Glutamatergic neuron (in vitro differentiated cells): Measurements from ENCODE around the gene REG4. TPM values are rescaled to one million over a fixed set of nuclear protein-coding genes. Genes with fewer than 3 reads are reported as not detected.

ENCODE experiments used
- DNase-seq: peaks from one replicate; pipeline ENCODE4 v3.0.0; 2022
- H3K27ac Mint-ChIP-seq: one replicate; pipeline ENCODE4 v1.8.0; 2020; ENCODE audit warnings: mild to moderate bottlenecking, mixed read lengths, inconsistent platforms; ENCODE audit not compliant: unreplicated experiment
- H3K27me3 Mint-ChIP-seq: one replicate; pipeline ENCODE4 v1.8.0; 2020; ENCODE audit warnings: mild to moderate bottlenecking, moderate library complexity, mixed read lengths, inconsistent platforms; ENCODE audit not compliant: unreplicated experiment
- H3K36me3 Mint-ChIP-seq: one replicate; pipeline ENCODE4 v1.8.0; 2020; ENCODE audit warnings: mild to moderate bottlenecking, mixed read lengths, inconsistent platforms; ENCODE audit not compliant: unreplicated experiment
- H3K4me1 Mint-ChIP-seq: one replicate; pipeline ENCODE4 v1.8.0; 2020; ENCODE audit warnings: mild to moderate bottlenecking, low read depth, mixed read lengths, inconsistent platforms; ENCODE audit not compliant: unreplicated experiment
- H3K4me3 Mint-ChIP-seq: one replicate; pipeline ENCODE4 v1.8.0; 2020; ENCODE audit warnings: mild to moderate bottlenecking, mixed read lengths, inconsistent platforms; ENCODE audit not compliant: unreplicated experiment
- H3K9me3 Mint-ChIP-seq: one replicate; pipeline ENCODE4 v1.8.0; 2020; ENCODE audit warnings: mild to moderate bottlenecking, moderate library complexity, mixed read lengths, inconsistent platforms; ENCODE audit not compliant: unreplicated experiment
- CTCF ChIP-seq: fragments of 200-600 bp; sonication (generic); IDR thresholded peaks from one replicate; pipeline ENCODE4 v1.5.0; 2021; ENCODE audit not compliant: partially characterized antibody, unreplicated experiment
- total RNA-seq: library from RNA; stranded (reverse); fragmentation: NEBNext Ultra II Directional; extraction: Animal tissue kit (Norgen Biotek cat#: 25700); gene quantifications from one replicate; pipeline ENCODE4 v1.2.1, GENCODE V29; 2021; ENCODE audit not compliant: unreplicated experiment

The REG4 gene
- total RNA-seq, 1 donor from 2014 or later: not detected

GRCh38 chr1:119795261-119796200 is 15.7 kb downstream of the REG4 start:
- Mint-ChIP-seq H3K36me3 (no peaks in the 10 kb centered on the region), H3K9me3 (no peaks in the 10 kb centered on the region), H3K27ac (no peak overlapping the region), H3K4me1 (peaks cover 4% of the 10 kb centered on the region), H3K4me3 (no peak overlapping the region), H3K27me3 (peaks cover 3% of the 10 kb centered on the region)
- TF ChIP-seq CTCF: no peak
- DNase-seq: no peak

GRCh38 chr1:119794876-119795240 is 16.4 kb downstream of the REG4 start:
- Mint-ChIP-seq H3K4me1 (peaks cover 4% of the 10 kb centered on the region), H3K4me3 (no peak overlapping the region), H3K27ac (no peak overlapping the region), H3K9me3 (no peaks in the 10 kb centered on the region), H3K27me3 (peaks cover 3% of the 10 kb centered on the region), H3K36me3 (no peaks in the 10 kb centered on the region)
- no peak for DNase-seq
- TF ChIP-seq CTCF: no peak

- TF ChIP-seq CTCF: no peak
- Mint-ChIP-seq H3K27me3 (peaks cover 3% of the 10 kb centered on the region), H3K36me3 (no peaks in the 10 kb centered on the region), H3K27ac (no peak overlapping the region), H3K4me1 (peaks cover 4% of the 10 kb centered on the region), H3K4me3 (no peak overlapping the region), H3K9me3 (no peaks in the 10 kb centered on the region)
- DNase-seq: no peak
These were observed 16.9 kb downstream of the REG4 start for GRCh38 chr1:119794230-119794875.

GRCh38 chr1:119791377-119791776 is 19.9 kb downstream of the REG4 start:
- H3K4me1 Mint-ChIP-seq: peaks cover 4% of the 10 kb centered on the region
- H3K9me3 Mint-ChIP-seq: no peaks in the 10 kb centered on the region
- H3K27me3 Mint-ChIP-seq: peaks cover 3% of the 10 kb centered on the region
- H3K27ac Mint-ChIP-seq: no peak overlapping the region
- no peak overlapping the region for H3K4me3 Mint-ChIP-seq
- H3K36me3 Mint-ChIP-seq: no peaks in the 10 kb centered on the region
- DNase-seq: no peak
- no peak for TF ChIP-seq CTCF
